ENCODE results near the gene BCL11B. TPM values are rescaled to one million over a fixed set of nuclear protein-coding genes. Genes with fewer than 3 reads are reported as not detected.

Gene BCL11B
- total and polyA plus RNA-seq, 2 of the 8 experiments (the other 6 are each of a cell fraction or from before 2014, with no cell fraction given), result 0.63 to 5.9 TPM

DNA sequence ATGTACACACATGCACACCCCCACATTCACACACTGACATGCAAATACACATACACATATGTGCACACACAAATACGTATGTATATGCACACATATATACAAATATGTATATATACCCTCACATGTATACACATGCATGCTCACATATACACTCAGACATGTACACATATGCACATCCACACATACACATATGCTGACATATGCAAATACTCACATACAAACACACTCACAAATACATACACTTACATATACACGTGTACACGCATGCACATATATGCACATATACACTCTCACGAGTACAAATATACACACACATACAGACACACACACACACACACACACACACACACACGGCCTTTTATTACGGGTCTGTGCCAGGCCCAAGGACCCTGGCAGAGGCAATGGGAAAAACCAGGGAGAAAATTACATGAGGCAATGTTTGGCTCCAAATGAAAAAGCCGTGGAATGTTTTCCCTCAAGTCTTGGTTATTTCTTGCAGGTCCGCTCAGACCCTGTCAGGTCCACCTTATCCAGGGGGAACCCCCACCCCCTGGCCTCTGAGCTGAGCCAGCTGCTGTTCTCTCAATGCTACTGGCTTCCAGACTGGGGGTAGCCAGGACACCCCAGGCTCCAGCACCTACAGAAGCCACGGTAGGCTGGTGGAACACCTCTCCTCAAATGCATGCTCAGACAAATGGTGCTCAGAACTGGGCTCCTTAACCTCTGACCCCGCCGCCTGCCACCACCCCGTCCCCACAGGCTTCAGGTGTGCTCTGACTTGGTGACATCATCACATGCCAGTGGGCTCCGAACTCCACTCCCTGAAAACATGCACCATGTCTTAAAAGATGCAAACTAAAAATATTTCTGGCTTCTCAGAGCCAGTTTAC lies 54.7 kb downstream of the BCL11B start:
- H2BK5ac ChIP-seq (ENCODE audit: low read depth, low read length), result no peak overlapping the region
- H2AFZ ChIP-seq (ENCODE audit: low read length), result no peak overlapping the region
- no peaks in the 10 kb centered on the region for H3K9me3 ChIP-seq (ENCODE audit: insufficient read depth in 2 of 2, low read depth in 1 of 2, low read length in 1 of 2)
- no peak overlapping the region for H4K8ac ChIP-seq (ENCODE audit: extremely low read depth, insufficient read depth, low read length)
- DNase-seq (ENCODE audit: low read depth in 1 of 2, low spot score in 2 of 2) (no peak), FAIRE-seq (no peak)
- no peak overlapping the region for H2BK120ac ChIP-seq (replicated peaks; ENCODE audit: low read depth, low read length)
- no peaks in the 10 kb centered on the region for H3K23me2 ChIP-seq (ENCODE audit: low read depth, low read length)
- no peak overlapping the region for H3K4me2 ChIP-seq (ENCODE audit: insufficient read depth in 1 of 2, low read depth in 2 of 2, low read length in 2 of 2)
- peaks cover 5% of the 10 kb centered on the region; the same call in 1 of the 2 replicates for H3K79me1 ChIP-seq (ENCODE audit: low read depth, low read length)
- no peaks in the 10 kb centered on the region for H3K27me3 ChIP-seq (replicated peaks in 1 of 4; ENCODE audit: control insufficient read depth in 3 of 4, extremely low read depth in 1 of 4, insufficient read depth in 3 of 4, low read length in 3 of 4)
- CTCF ChIA-PET (ENCODE audit: partially characterized antibody), result interaction anchor here (0.6 to 2.3 kb wide), 4 partner anchors 8 to 91 kb away, joined by 3 to 11 read pairs (median 4); no protein-coding TSS in a partner anchor
- H2BK15ac ChIP-seq (ENCODE audit: low read length), result no peak overlapping the region
- peaks cover 0 to 4% (median 2%) of the 10 kb centered on the region in 4 experiments; a peak in 2 of 7 replicates for H3K4me1 ChIP-seq (replicated peaks in 1 of 4; ENCODE audit: control insufficient read depth in 3 of 4, insufficient read depth in 4 of 4, low read length in 3 of 4)
- no peak overlapping the region for H2AK5ac ChIP-seq (ENCODE audit: low read depth, low read length)
- H3K27ac ChIP-seq (ENCODE audit: low read depth, low read length), result no peak overlapping the region
- H3K56ac ChIP-seq (replicated peaks; ENCODE audit: insufficient read length, low read depth, low read length), result no peak overlapping the region
- POLR2A ChIA-PET (ENCODE audit: partially characterized antibody), result no interaction called here
- H4K91ac ChIP-seq (replicated peaks; ENCODE audit: insufficient read length, low read length), result no peak overlapping the region
- H2BK12ac ChIP-seq (ENCODE audit: low read depth, low read length), result no peak overlapping the region
- H3K36me3 ChIP-seq (ENCODE audit: control insufficient read depth in 2 of 4, insufficient read depth in 4 of 4, low read length in 3 of 4), result no peaks in the 10 kb centered on the region
- H4K20me1 ChIP-seq (replicated peaks in 1 of 2; ENCODE audit: control insufficient read depth in 1 of 2, insufficient read depth in 2 of 2, low read length in 2 of 2), result peaks cover 0 to 4% of the 10 kb centered on the region in 2 experiments
- TF ChIP-seq MAFK (IDR thresholded peaks at IDR 0.05; ENCODE audit: low read depth, low read length) (peak; percentile 5; the same call in 1 of the 2 replicates), CHD1 (IDR thresholded peaks at IDR 0.05; ENCODE audit: low read depth, low read length) (no peak), SIN3A (conservative IDR thresholded peaks at IDR 0.05 in 1 of 2, IDR thresholded peaks at IDR 0.05 in 1 of 2; ENCODE audit: low read depth in 1 of 2, low read length in 2 of 2) (no peak), CBX8 (IDR thresholded peaks at IDR 0.05; ENCODE audit: borderline replicate concordance, low read depth, low read length) (no peak), SP2 (IDR thresholded peaks at IDR 0.05; ENCODE audit: low read length) (no peak)
- no peak overlapping the region for H3K4me3 ChIP-seq (ENCODE audit: extremely low read depth in 1 of 4, insufficient read depth in 2 of 4, low read depth in 3 of 4, low read length in 4 of 4)
- H3K9ac ChIP-seq (replicated peaks in 1 of 4; ENCODE audit: extremely low read depth in 1 of 4, low read depth in 3 of 4, low read length in 3 of 4), result no peak overlapping the region
- H4K5ac ChIP-seq (ENCODE audit: insufficient read length, low read depth, low read length), result no peak overlapping the region
- no peak overlapping the region for H3K23ac ChIP-seq (ENCODE audit: insufficient read length)
- 89% methylated on average over 12 of the region's 13 CpGs; no CpG with 5 or more reads in 1 of the 2 experiments for WGBS, 2 experiments (ENCODE audit: extremely low coverage in 1 of 2, insufficient coverage in 1 of 2, insufficient read length in 1 of 2, insufficient replicate concordance in 2 of 2, low coverage in 1 of 2, low lambda C conversion rate in 2 of 2, missing lambda C conversion rate in 1 of 2)
- H3K14ac ChIP-seq (ENCODE audit: insufficient read length), result no peak overlapping the region
- H3K79me2 ChIP-seq (ENCODE audit: control insufficient read depth in 1 of 2, insufficient read depth in 2 of 2, low read length in 2 of 2), result peaks cover 3 to 28% of the 10 kb centered on the region in 2 experiments; a peak in 3 of 4 replicates
- H2BK20ac ChIP-seq (ENCODE audit: low read length), result no peak overlapping the region
- H3K18ac ChIP-seq (ENCODE audit: extremely low read depth, low read length), result no peak overlapping the region
- H3K4ac ChIP-seq (replicated peaks; ENCODE audit: insufficient read length, low read depth, low read length), result no peak overlapping the region

Data from H1 (cell line).